CD14-positive monocyte (primary cell): ENCODE data around the gene TBC1D13. TPM values are rescaled to one million over a fixed set of nuclear protein-coding genes. Genes with fewer than 3 reads are reported as not detected.

Experiments used
- DNase-seq, 3 donors: peaks; one replicate each; pipeline ENCODE4 v3.0.0-alpha.2; 2011 to 2022
- H2AFZ ChIP-seq: 2 replicates; pipeline ENCODE4 v1.6.0; 2012; ENCODE audit warnings: mild to moderate bottlenecking, low read depth, low read length, inconsistent platforms; ENCODE audit not compliant: insufficient read depth, poor library complexity, severe bottlenecking
- H3K27ac ChIP-seq, 2 donors: 1 replicate in 1 of 2; 2 replicates in 1 of 2; pipeline ENCODE4 v1.5.1; 2012 to 2013; ENCODE audit warnings: low read length in 2 of 2, control low read depth in 1 of 2, inconsistent platforms in 1 of 2, low read depth in 1 of 2, mild to moderate bottlenecking in 1 of 2
- H3K27me3 ChIP-seq, 2 donors: one replicate each; pipeline versions ENCODE4 v1.6.0 to v1.6.1; 2011 to 2013; ENCODE audit warnings: low read length in 2 of 2; ENCODE audit not compliant: control insufficient read depth in 2 of 2, insufficient read depth in 2 of 2
- H3K36me3 ChIP-seq, 2 donors: replicated peaks in 1 of 2; 1 replicate in 1 of 2; 2 replicates in 1 of 2; pipeline versions ENCODE4 v1.5.1 to v1.6.1; 2012 to 2013; ENCODE audit warnings: low read length in 2 of 2, control low read depth in 1 of 2, inconsistent platforms in 1 of 2, mild to moderate bottlenecking in 1 of 2; ENCODE audit not compliant: insufficient read depth in 2 of 2, control insufficient read depth in 1 of 2
- H3K4me1 ChIP-seq, 2 donors: 1 replicate in 1 of 2; 2 replicates in 1 of 2; pipeline versions ENCODE4 v1.5.1 to v1.6.1; 2012 to 2013; ENCODE audit warnings: low read length in 2 of 2, control low read depth in 1 of 2, inconsistent platforms in 1 of 2, mild to moderate bottlenecking in 1 of 2, moderate library complexity in 1 of 2; ENCODE audit not compliant: insufficient read depth in 2 of 2, control insufficient read depth in 1 of 2
- H3K4me2 ChIP-seq: replicated peaks from 2 replicates; pipeline ENCODE3; 2012; ENCODE audit warnings: low read length, moderate library complexity, mild to moderate bottlenecking; ENCODE audit not compliant: poor library complexity, severe bottlenecking; ENCODE audit errors: extremely low read depth
- H3K4me3 ChIP-seq, 3 experiments: fragments of 200-600 bp in 1 of 3; sonication (generic) in 1 of 3; replicated peaks in 1 of 3; 1 replicate in 2 of 3; 2 replicates in 1 of 3; pipeline ENCODE4 v1.5.1; 2011 to 2013; ENCODE audit warnings: low read length in 3 of 3, mild to moderate bottlenecking in 3 of 3, control low read depth in 2 of 3, low read depth in 2 of 3, inconsistent platforms in 1 of 3, moderate library complexity in 1 of 3
- H3K79me2 ChIP-seq: 2 replicates; pipeline ENCODE4 v1.6.0; 2012; ENCODE audit warnings: mild to moderate bottlenecking, control low read depth, inconsistent platforms, low read length, moderate library complexity; ENCODE audit not compliant: insufficient read depth
- H3K9ac ChIP-seq: 2 replicates; pipeline ENCODE4 v1.6.0; 2017; ENCODE audit warnings: low read length, mild to moderate bottlenecking; ENCODE audit not compliant: insufficient read depth, poor library complexity, severe bottlenecking
- H3K9me3 ChIP-seq, 2 donors: replicated peaks in 1 of 2; 1 replicate in 1 of 2; 2 replicates in 1 of 2; pipeline versions ENCODE4 v1.5.1 to v1.6.1; 2012 to 2013; ENCODE audit warnings: low read length in 2 of 2, control low read depth in 1 of 2; ENCODE audit not compliant: control insufficient read depth in 1 of 2, insufficient read depth in 1 of 2
- H4K20me1 ChIP-seq: 2 replicates; pipeline ENCODE4 v1.6.0; 2012; ENCODE audit warnings: mild to moderate bottlenecking, low read length, control low read depth, moderate library complexity; ENCODE audit not compliant: insufficient read depth
- H3K27ac Mint-ChIP-seq, 7 donors: one replicate each; pipeline ENCODE4 v1.8.0; 2020; ENCODE audit warnings: mild to moderate bottlenecking in 7 of 7, mixed read lengths in 7 of 7, moderate library complexity in 6 of 7, inconsistent platforms in 2 of 7
- H3K27me3 Mint-ChIP-seq, 3 donors: one replicate each; pipeline ENCODE4 v1.8.0; 2021 to 2022; ENCODE audit warnings: low read depth in 3 of 3, mild to moderate bottlenecking in 3 of 3, mixed read lengths in 3 of 3, moderate library complexity in 3 of 3, inconsistent platforms in 1 of 3
- H3K36me3 Mint-ChIP-seq, 2 donors: one replicate each; pipeline ENCODE4 v1.8.0; 2020; ENCODE audit warnings: mixed read lengths in 2 of 2, inconsistent platforms in 1 of 2, mild to moderate bottlenecking in 1 of 2
- H3K4me1 Mint-ChIP-seq: one replicate; pipeline ENCODE4 v1.8.0; 2020; ENCODE audit warnings: mild to moderate bottlenecking, mixed read lengths
- H3K4me3 Mint-ChIP-seq, 2 donors: one replicate each; pipeline ENCODE4 v1.8.0; 2020; ENCODE audit warnings: mild to moderate bottlenecking in 2 of 2, mixed read lengths in 2 of 2, moderate library complexity in 1 of 2
- H3K9me3 Mint-ChIP-seq, 7 donors: one replicate each; pipeline ENCODE4 v1.8.0; 2020 to 2022; ENCODE audit warnings: mixed read lengths in 7 of 7, mild to moderate bottlenecking in 6 of 7, moderate library complexity in 6 of 7, inconsistent platforms in 2 of 7
- WGBS: methylation state at CpG from one replicate; pipeline ENCODE4 v1.1.5; 2013; ENCODE audit warnings: missing lambda C conversion rate; ENCODE audit not compliant: insufficient coverage; 5-methylcytosine and 5-hydroxymethylcytosine counted together
- intact Hi-C, 2 donors: fragments of 100-400 bp; cut with micrococcal nuclease; formaldehyde crosslinking; loops; one replicate each; pipeline versions ENCODE4 v1.15.0 to v1.15.1; 2023
- polyA plus RNA-seq, 3 donors: library from polyadenylated mRNA; depleted of rRNA in 1 of 3; unstranded in 2 of 3; stranded (reverse) in 1 of 3; fragments of 300-500 nt in 2 of 3; fragments of >200 nt in 1 of 3; fragmentation: Illumina TruSeq in 2 of 3; gene quantifications; 1 replicate in 2 of 3; 2 replicates in 1 of 3; pipeline ENCODE4 v1.2.3, GENCODE V29; 2012 to 2021
- TF ChIP-seq, protein P1 (sequence below): fragments of 200-600 bp; IDR thresholded peaks from one replicate; pipeline ENCODE4 v1.8.0; 2022; ENCODE audit warnings: antibody characterized with exemption, mild to moderate bottlenecking

The TBC1D13 gene
- polyA plus RNA-seq, 3 donors, result 9.9 to 16.8 (median 13.8) TPM

DNA sequence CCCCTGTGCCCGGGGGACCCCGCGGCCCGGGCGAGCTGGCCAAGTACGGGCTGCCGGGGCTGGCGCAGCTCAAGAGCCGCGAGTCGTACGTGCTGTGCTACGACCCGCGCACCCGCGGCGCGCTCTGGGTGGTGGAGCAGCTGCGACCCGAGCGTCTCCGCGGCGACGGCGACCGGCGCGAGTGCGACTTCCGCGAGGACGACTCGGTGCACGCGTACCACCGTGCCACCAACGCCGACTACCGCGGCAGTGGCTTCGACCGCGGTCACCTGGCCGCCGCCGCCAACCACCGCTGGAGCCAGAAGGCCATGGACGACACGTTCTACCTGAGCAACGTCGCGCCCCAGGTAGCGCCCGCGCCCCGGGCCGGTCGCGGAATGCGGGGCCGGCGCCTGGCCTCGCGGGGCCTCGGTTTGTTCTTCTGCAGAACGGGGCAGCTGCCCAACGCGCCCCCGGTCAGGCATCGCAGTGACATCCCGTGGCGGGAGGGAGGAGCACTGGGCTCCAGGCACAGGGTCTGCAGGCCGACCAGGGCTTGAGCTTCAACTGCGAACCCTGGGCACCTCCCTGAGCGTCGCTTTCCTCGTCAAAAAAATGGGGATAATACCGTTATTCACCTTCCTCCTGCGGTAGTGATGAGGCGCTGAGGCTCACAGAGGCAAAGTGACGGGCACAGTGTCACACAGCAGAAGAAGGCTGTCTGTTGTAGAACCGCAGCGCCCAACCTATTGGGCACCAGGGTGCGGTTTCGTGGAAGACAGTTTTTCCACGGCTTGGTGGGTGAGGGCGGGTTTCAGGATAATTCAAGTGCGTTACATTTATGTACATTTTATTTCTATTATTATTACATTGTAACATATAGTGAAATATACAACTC is 32.0 kb downstream of the TBC1D13 start:
- peaks cover 10% of the 10 kb centered on the region for H4K20me1 ChIP-seq
- no peaks in the 10 kb centered on the region for H3K27me3 ChIP-seq
- H3K4me3 ChIP-seq, result peak overlapping the region; percentile 44 to 78 (median 58)
- peak in 2 of 3 donors; percentile 9 to 24 for DNase-seq
- H2AFZ ChIP-seq, result peak overlapping the region; percentile 93
- WGBS, result 5% methylated on average over 83 of the region's 90 CpGs
- Mint-ChIP-seq H3K27me3 (peaks cover 3 to 10% (median 9%) of the 10 kb centered on the region in 3 donors), H3K9me3 (peaks cover 0 to 3% (median 0%) of the 10 kb centered on the region in 7 donors), H3K4me1 (peaks cover 19% of the 10 kb centered on the region), H3K4me3 (peak overlapping the region; percentile 77 to 89), H3K27ac (peak overlapping the region in 1 of 7 donors; percentile 19), H3K36me3 (peaks cover 19 to 32% of the 10 kb centered on the region in 2 donors)
- peaks cover 11 to 21% of the 10 kb centered on the region in 2 donors for H3K4me1 ChIP-seq
- H3K27ac ChIP-seq, result no peak overlapping the region
- no peaks in the 10 kb centered on the region for H3K9me3 ChIP-seq
- H3K9ac ChIP-seq, result peak overlapping the region; percentile 66
- H3K36me3 ChIP-seq, result peaks cover 30 to 31% of the 10 kb centered on the region in 2 donors
- TF ChIP-seq, protein P1, sequence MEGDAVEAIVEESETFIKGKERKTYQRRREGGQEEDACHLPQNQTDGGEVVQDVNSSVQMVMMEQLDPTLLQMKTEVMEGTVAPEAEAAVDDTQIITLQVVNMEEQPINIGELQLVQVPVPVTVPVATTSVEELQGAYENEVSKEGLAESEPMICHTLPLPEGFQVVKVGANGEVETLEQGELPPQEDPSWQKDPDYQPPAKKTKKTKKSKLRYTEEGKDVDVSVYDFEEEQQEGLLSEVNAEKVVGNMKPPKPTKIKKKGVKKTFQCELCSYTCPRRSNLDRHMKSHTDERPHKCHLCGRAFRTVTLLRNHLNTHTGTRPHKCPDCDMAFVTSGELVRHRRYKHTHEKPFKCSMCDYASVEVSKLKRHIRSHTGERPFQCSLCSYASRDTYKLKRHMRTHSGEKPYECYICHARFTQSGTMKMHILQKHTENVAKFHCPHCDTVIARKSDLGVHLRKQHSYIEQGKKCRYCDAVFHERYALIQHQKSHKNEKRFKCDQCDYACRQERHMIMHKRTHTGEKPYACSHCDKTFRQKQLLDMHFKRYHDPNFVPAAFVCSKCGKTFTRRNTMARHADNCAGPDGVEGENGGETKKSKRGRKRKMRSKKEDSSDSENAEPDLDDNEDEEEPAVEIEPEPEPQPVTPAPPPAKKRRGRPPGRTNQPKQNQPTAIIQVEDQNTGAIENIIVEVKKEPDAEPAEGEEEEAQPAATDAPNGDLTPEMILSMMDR, result no peak
- intact Hi-C loops, result no loop called here
- H3K79me2 ChIP-seq, result no peaks in the 10 kb centered on the region
- peak overlapping the region; percentile 91 for H3K4me2 ChIP-seq

DNA sequence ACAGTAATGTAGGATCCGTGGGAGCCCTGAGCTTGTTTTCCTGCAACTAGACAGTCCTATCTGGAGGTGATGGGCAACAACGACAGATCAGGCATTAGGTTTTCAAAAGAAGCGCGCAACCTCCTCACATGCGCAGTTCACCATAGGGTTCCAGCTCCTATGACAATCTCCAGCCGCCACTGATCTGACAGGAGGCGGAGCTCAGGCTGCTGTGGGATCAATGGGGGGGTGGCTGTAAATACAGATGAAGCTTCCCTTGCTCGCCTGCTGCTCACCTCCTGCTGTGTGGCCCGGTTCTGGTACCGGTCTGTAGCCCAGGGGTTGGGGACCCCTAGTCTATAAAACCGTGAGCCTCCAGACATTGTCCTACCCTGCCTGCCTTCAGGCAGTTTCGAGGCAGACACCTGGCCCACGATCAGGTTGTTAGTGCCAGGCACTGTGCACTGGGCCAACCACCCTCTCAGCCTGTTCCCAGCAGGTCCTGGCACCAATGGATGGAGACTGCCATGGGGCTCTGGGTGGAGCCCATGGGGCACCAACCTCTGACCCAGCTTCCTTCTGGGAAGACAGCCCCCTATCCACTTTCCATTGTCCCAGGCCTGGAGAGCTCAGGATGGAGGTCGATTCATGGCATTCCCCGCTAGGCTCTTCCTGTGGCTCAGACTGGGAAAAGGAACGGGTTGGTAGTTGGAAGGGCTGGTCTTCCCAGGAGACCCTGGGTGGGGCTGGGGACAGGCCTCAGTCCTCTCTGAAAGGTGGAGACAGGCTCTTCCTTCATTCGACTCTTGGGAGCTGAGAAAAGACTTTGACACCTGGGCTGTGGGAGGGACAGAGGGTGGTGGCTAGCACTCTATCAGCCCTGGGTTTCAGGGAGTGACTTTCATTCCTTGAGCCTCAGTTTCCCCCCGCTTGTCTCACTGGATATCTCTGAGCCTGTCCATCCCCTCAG is 32.9 kb downstream of the TBC1D13 start:
- Mint-ChIP-seq H3K36me3 (peaks cover 28 to 41% of the 10 kb centered on the region in 2 donors), H3K9me3 (peaks cover 0 to 3% (median 0%) of the 10 kb centered on the region in 7 donors), H3K27me3 (peaks cover 3 to 9% (median 5%) of the 10 kb centered on the region in 3 donors), H3K4me1 (peaks cover 19% of the 10 kb centered on the region), H3K27ac (no peak overlapping the region), H3K4me3 (peak overlapping the region in 1 of 2 donors; percentile 77)
- H2AFZ ChIP-seq, result no peak overlapping the region
- TF ChIP-seq, protein P1, result no peak
- peaks cover 39 to 40% of the 10 kb centered on the region in 2 donors for H3K36me3 ChIP-seq
- H3K27me3 ChIP-seq, result no peaks in the 10 kb centered on the region
- H3K27ac ChIP-seq, result no peak overlapping the region
- 92% methylated on average over 13 of the region's 18 CpGs for WGBS
- no peaks in the 10 kb centered on the region for H3K79me2 ChIP-seq
- no peak overlapping the region for H3K9ac ChIP-seq
- peaks cover 11 to 21% of the 10 kb centered on the region in 2 donors for H3K4me1 ChIP-seq
- intact Hi-C loops, result no loop called here
- H3K4me2 ChIP-seq, result no peak overlapping the region
- H3K9me3 ChIP-seq, result no peaks in the 10 kb centered on the region
- no peak for DNase-seq
- peaks cover 10% of the 10 kb centered on the region for H4K20me1 ChIP-seq
- H3K4me3 ChIP-seq, result peak overlapping the region in 1 of 3 experiments; percentile 78
